GM21786 (cell line): ENCODE results near the gene ZNF624.
"Not testable (repeated sequence)": the region's sequence is repeated elsewhere in the genome, so short reads cannot be mapped to it uniquely, and the experiment has no call there.

ENCODE experiments used
- ATAC-seq: cut with Tn5 transposase; IDR thresholded peaks from one replicate; pipeline ENCODE4 v1.9.1; 2021; ENCODE audit not compliant: unreplicated experiment

The ZNF624 gene

GRCh38 chr17:16653367-16654041, at the start of gene ZNF624:
ZNF624 (minus strand) TSS chr17:16653850.
- ATAC-seq, result peak; percentile 87

GRCh38 chr17:16697603-16698002, 44.0 kb upstream of the ZNF624 start:
- ATAC-seq, result not testable (repeated sequence)

GRCh38 chr17:16690447-16690846, 36.8 kb upstream of the ZNF624 start:
- not testable (repeated sequence) for ATAC-seq

- not testable (repeated sequence) for ATAC-seq
Observed at GRCh38 chr17:16689731-16690281, 36.2 kb upstream of the ZNF624 start, which contains the start of gene CCDC144A. CCDC144A (plus strand) TSS chr17:16690241; CDS start chr17:16690401, 160 bp downstream.

- not testable (repeated sequence) for ATAC-seq
Observed at GRCh38 chr17:16687151-16687550, 33.5 kb upstream of the ZNF624 start.

- ATAC-seq, result not testable (repeated sequence)
Observed at GRCh38 chr17:16686019-16686418, 32.4 kb upstream of the ZNF624 start.

- ATAC-seq, result not testable (repeated sequence)
Observed at GRCh38 chr17:16683290-16684138, 29.9 kb upstream of the ZNF624 start.

- ATAC-seq, result no peak
Observed at GRCh38 chr17:16676676-16677268, 23.1 kb upstream of the ZNF624 start.

GRCh38 chr17:16666907-16667636, 13.4 kb upstream of the ZNF624 start:
- not testable (repeated sequence) for ATAC-seq

- not testable (repeated sequence) for ATAC-seq
Observed at GRCh38 chr17:16666553-16666906, 12.9 kb upstream of the ZNF624 start.

- ATAC-seq, result no peak
Observed at GRCh38 chr17:16662936-16663335, 9.3 kb upstream of the ZNF624 start.

GRCh38 chr17:16661217-16661616, 7.6 kb upstream of the ZNF624 start:
- no peak for ATAC-seq

GRCh38 chr17:16652847-16653366, 743 bp downstream of the ZNF624 start:
- ATAC-seq, result no peak

GRCh38 chr17:16652252-16652651, 1.4 kb downstream of the ZNF624 start:
- no peak for ATAC-seq

GRCh38 chr17:16649585-16649984, 4.1 kb downstream of the ZNF624 start:
- no peak for ATAC-seq

- no peak for ATAC-seq
Observed at GRCh38 chr17:16639438-16639837, 14.2 kb downstream of the ZNF624 start.

GRCh38 chr17:16623282-16623681, 30.4 kb downstream of the ZNF624 start:
- no peak for ATAC-seq

GRCh38 chr17:16622540-16623277, 30.9 kb downstream of the ZNF624 start:
- ATAC-seq, result no peak

GRCh38 chr17:16617481-16618060, 36.1 kb downstream of the ZNF624 start:
- no peak for ATAC-seq
